ENCODE measurements around the gene MIEF2. TPM values are rescaled to one million over a fixed set of nuclear protein-coding genes. Genes with fewer than 3 reads are reported as not detected.

MIEF2 gene
- polyA plus RNA-seq, 1 donor from 2014 or later: 74.9 TPM

GRCh38 chr17:18248811-18249210 lies 11.7 kb upstream of the MIEF2 start:
- H3K27me3 ChIP-seq (ENCODE audit: insufficient read depth, low read depth, low read length): no peaks in the 10 kb centered on the region
- H3K27ac ChIP-seq (ENCODE audit: low read length): no peak overlapping the region
- H3F3A ChIP-seq (ENCODE audit: insufficient read depth, low read length, poor library complexity, severe bottlenecking): no peaks in the 10 kb centered on the region
- H3K9me2 ChIP-seq (ENCODE audit: insufficient read depth, low read length): no peaks in the 10 kb centered on the region
- no peak overlapping the region for H2AFZ ChIP-seq (ENCODE audit: low read depth, low read length)
- TF ChIP-seq RAD21 (conservative IDR thresholded peaks at IDR 0.05) (no peak), MXI1 (conservative IDR thresholded peaks at IDR 0.05; ENCODE audit: poor library complexity, severe bottlenecking) (no peak), SMC3 (conservative IDR thresholded peaks at IDR 0.05; ENCODE audit: poor library complexity) (no peak), POLR2AphosphoS5 (IDR thresholded peaks at IDR 0.05) (no peak)
- no peaks in the 10 kb centered on the region for H4K20me1 ChIP-seq (ENCODE audit: insufficient read depth)
- H3K9ac ChIP-seq (ENCODE audit: low read length): no peak overlapping the region
- H3K79me2 ChIP-seq (replicated peaks; ENCODE audit: insufficient read depth, low read length): no peaks in the 10 kb centered on the region
- H3K4me2 ChIP-seq (ENCODE audit: low read length): no peak overlapping the region
- no peaks in the 10 kb centered on the region for H3K9me3 ChIP-seq (ENCODE audit: low read length)
- H3K36me3 ChIP-seq (ENCODE audit: insufficient read depth, low read length): no peaks in the 10 kb centered on the region
- no peak overlapping the region for H3K4me3 ChIP-seq (ENCODE audit: low read length)

- H4K20me1 ChIP-seq (ENCODE audit: insufficient read depth): no peaks in the 10 kb centered on the region
- H3F3A ChIP-seq (ENCODE audit: insufficient read depth, low read length, poor library complexity, severe bottlenecking): no peaks in the 10 kb centered on the region
Observed at GRCh38 chr17:18250259-18250658, 10.2 kb upstream of the MIEF2 start.

More at GRCh38 chr17:18250259-18250658, 10.2 kb upstream of the MIEF2 start:
- H3K27me3 ChIP-seq (ENCODE audit: insufficient read depth, low read depth, low read length): no peaks in the 10 kb centered on the region
- H3K9ac ChIP-seq (ENCODE audit: low read length): no peak overlapping the region
- H2AFZ ChIP-seq (ENCODE audit: low read depth, low read length): no peak overlapping the region
- H3K27ac ChIP-seq (ENCODE audit: low read length): no peak overlapping the region
- H3K36me3 ChIP-seq (ENCODE audit: insufficient read depth, low read length): no peaks in the 10 kb centered on the region
- no peak overlapping the region for H3K4me3 ChIP-seq (ENCODE audit: low read length)
- no peak overlapping the region for H3K4me2 ChIP-seq (ENCODE audit: low read length)
- TF ChIP-seq SMC3 (conservative IDR thresholded peaks at IDR 0.05; ENCODE audit: poor library complexity) (no peak), POLR2AphosphoS5 (IDR thresholded peaks at IDR 0.05) (no peak), EZH2 (IDR thresholded peaks at IDR 0.05; ENCODE audit: borderline replicate concordance, insufficient read depth, low read length, poor library complexity, severe bottlenecking) (no peak), EP300 (conservative IDR thresholded peaks at IDR 0.05; ENCODE audit: poor library complexity, severe bottlenecking) (no peak), TAF1 (IDR thresholded peaks at IDR 0.05; ENCODE audit: low read depth) (no peak), CTCF (IDR thresholded peaks at IDR 0.05; ENCODE audit: poor library complexity, severe bottlenecking) (no peak), MXI1 (conservative IDR thresholded peaks at IDR 0.05; ENCODE audit: poor library complexity, severe bottlenecking) (no peak), REST (IDR thresholded peaks at IDR 0.05; ENCODE audit: borderline replicate concordance) (no peak), RAD21 (conservative IDR thresholded peaks at IDR 0.05) (no peak)
- H3K9me2 ChIP-seq (ENCODE audit: insufficient read depth, low read length): no peaks in the 10 kb centered on the region
- H3K79me2 ChIP-seq (replicated peaks; ENCODE audit: insufficient read depth, low read length): no peaks in the 10 kb centered on the region
- no peaks in the 10 kb centered on the region for H3K9me3 ChIP-seq (ENCODE audit: low read length)
